GM12878 (cell line): Measurements from ENCODE around the gene HIVEP1. TPM values are rescaled to one million over a fixed set of nuclear protein-coding genes. Genes with fewer than 3 reads are reported as not detected.

Experiments used
- BMI1 ChIP-seq: fragments of 450-650 bp; IDR thresholded peaks from 2 replicates; pipeline ENCODE4 v1.6.1; 2016; ENCODE audit warnings: mild to moderate bottlenecking, moderate library complexity, borderline replicate concordance
- CHD2 ChIP-seq: IDR thresholded peaks from 2 replicates; pipeline ENCODE4 v1.6.1; 2011; ENCODE audit warnings: low read depth, low read length, improper control_type of control experiment, borderline replicate concordance
- EED ChIP-seq: sonication (generic); IDR thresholded peaks from 2 replicates; pipeline ENCODE4 v1.6.1; 2016; ENCODE audit warnings: antibody characterized with exemption, low read depth
- EZH2 ChIP-seq: IDR thresholded peaks from 2 replicates; pipeline ENCODE4 v1.6.1; 2012; ENCODE audit warnings: low read depth, mild to moderate bottlenecking, control low read depth, inconsistent platforms, low read length, borderline replicate concordance; ENCODE audit not compliant: control insufficient read depth
- KDM1A ChIP-seq: fragments of 200-600 bp; sonication (generic); IDR thresholded peaks from 2 replicates; pipeline ENCODE4 v1.6.1; 2016; ENCODE audit warnings: borderline replicate concordance
- LARP7 ChIP-seq: fragments of 450-650 bp; IDR thresholded peaks from 2 replicates; pipeline ENCODE4 v1.6.1; 2017; ENCODE audit warnings: mild to moderate bottlenecking
- NBN ChIP-seq: fragments of 450-650 bp; IDR thresholded peaks from 2 replicates; pipeline ENCODE4 v1.6.1; 2016
- POLR2AphosphoS5 ChIP-seq: IDR thresholded peaks from 2 replicates; pipeline ENCODE4 v1.6.1; 2011; ENCODE audit warnings: mild to moderate bottlenecking, low read length, inconsistent platforms
- SKIL ChIP-seq: fragments of 450-650 bp; IDR thresholded peaks from 2 replicates; pipeline ENCODE4 v1.6.1; 2017; ENCODE audit warnings: mild to moderate bottlenecking, low read depth, inconsistent platforms; ENCODE audit not compliant: poor library complexity, severe bottlenecking
- TAF1 ChIP-seq: IDR thresholded peaks from 2 replicates; pipeline ENCODE4 v1.6.1; 2011; ENCODE audit warnings: mild to moderate bottlenecking, low read depth, low read length, borderline replicate concordance
- ZBED1 ChIP-seq: IDR thresholded peaks from 2 replicates; pipeline ENCODE4 v1.6.1; 2016; ENCODE audit warnings: borderline replicate concordance
- ZBTB40 ChIP-seq: fragments of 450-650 bp; IDR thresholded peaks from 2 replicates; pipeline ENCODE4 v1.6.1; 2016; ENCODE audit warnings: mild to moderate bottlenecking, moderate library complexity, borderline replicate concordance
- ZNF207 ChIP-seq: fragments of 450-650 bp; IDR thresholded peaks from 2 replicates; pipeline ENCODE4 v1.6.1; 2014; ENCODE audit warnings: antibody characterized with exemption, mild to moderate bottlenecking, borderline replicate concordance
- polyA plus RNA-seq, 11 experiments: library from polyadenylated mRNA; depleted of rRNA in 4 of 11; unstranded in 6 of 11; stranded (reverse) in 5 of 11; fragments of >200 nt; fragmentation: Nextera tagmentation in 4 of 11; fragmentation: Illumina TruSeq in 1 of 11; extraction: Ambion mirVana in 4 of 11; extraction: Trizol in 1 of 11; gene quantifications; 1 replicate in 1 of 11; 2 replicates in 10 of 11; pipeline versions ENCODE4 v1.2.1 to v1.2.3, GENCODE V29; 2011 to 2016; ENCODE audit warnings: inconsistent platforms in 2 of 11, missing spikeins in 2 of 11, low read depth in 1 of 11
- total RNA-seq, 4 experiments: library from RNA; depleted of rRNA in 3 of 4; stranded (reverse); fragments of >200 nt in 3 of 4; fragmentation: Illumina TruSeq in 1 of 4; extraction: Trizol in 1 of 4; gene quantifications; 2 replicates each; pipeline versions ENCODE4 v1.2.1 to v1.2.3, GENCODE V29; 2013 to 2021
- TF ChIP-seq, protein P1 (sequence below): fragments of 450-650 bp; IDR thresholded peaks from 2 replicates; pipeline ENCODE4 v1.6.1; 2016; ENCODE audit warnings: mild to moderate bottlenecking
- TF ChIP-seq, protein P2 (sequence below): fragments of 150-350 bp; IDR thresholded peaks from 2 replicates; pipeline ENCODE4 v1.6.1; 2014; ENCODE audit warnings: mild to moderate bottlenecking, low read depth, low read length
- TF ChIP-seq, protein P3 (sequence below): fragments of 450-650 bp; IDR thresholded peaks from 2 replicates; pipeline ENCODE4 v1.6.1; 2017; ENCODE audit warnings: antibody characterized with exemption, mild to moderate bottlenecking, moderate library complexity
- TF ChIP-seq, protein P4 (sequence below): IDR thresholded peaks from 2 replicates; pipeline ENCODE4 v1.6.1; 2011; ENCODE audit warnings: low read depth, mild to moderate bottlenecking, low read length, moderate library complexity, borderline replicate concordance; ENCODE audit errors: extremely low read depth

The HIVEP1 gene
- total and polyA plus RNA-seq, 10 of the 15 experiments (the other 5 are each of a cell fraction or from before 2014, with no cell fraction given): 4.3 to 37.5 (median 21.6) TPM

DNA sequence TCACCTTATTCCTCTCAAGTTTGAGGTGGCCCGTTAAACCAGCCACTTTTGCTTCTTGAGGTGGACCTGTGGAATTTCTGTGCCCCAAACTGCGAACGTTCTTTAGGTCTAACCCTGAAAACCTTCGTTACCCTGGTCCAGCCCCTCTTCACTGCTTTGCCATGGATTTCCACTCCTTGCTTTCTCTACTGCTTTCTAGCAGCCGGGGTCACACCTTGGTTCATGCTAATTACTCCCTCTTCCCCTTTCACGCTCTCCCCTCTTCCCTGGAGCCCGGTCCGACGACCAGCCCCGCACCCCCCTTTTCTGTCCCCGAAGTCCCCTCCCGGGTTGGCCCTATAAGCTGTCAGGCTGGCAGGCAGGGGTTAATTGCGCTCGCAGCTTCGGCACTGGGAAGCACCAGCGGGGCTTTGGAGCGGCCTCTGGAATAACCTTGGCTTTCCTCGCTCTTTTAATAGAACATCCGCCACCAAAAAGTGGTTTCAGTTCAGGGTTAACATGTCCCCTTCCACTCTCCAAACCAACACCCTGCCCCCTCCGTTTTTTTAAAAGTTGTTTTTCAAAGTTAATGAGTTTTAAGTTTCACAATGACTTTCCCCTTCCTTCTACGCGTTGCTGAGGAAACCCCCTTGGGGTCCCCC lies 1.4 kb upstream of the HIVEP1 start (continued):
- TF ChIP-seq, protein P1, sequence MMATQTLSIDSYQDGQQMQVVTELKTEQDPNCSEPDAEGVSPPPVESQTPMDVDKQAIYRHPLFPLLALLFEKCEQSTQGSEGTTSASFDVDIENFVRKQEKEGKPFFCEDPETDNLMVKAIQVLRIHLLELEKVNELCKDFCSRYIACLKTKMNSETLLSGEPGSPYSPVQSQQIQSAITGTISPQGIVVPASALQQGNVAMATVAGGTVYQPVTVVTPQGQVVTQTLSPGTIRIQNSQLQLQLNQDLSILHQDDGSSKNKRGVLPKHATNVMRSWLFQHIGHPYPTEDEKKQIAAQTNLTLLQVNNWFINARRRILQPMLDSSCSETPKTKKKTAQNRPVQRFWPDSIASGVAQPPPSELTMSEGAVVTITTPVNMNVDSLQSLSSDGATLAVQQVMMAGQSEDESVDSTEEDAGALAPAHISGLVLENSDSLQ: peak; percentile 21; the same call in 1 of the 2 replicates
- TF ChIP-seq ZNF207: peak; percentile 51; the same call in 1 of the 2 replicates
- TF ChIP-seq CHD2: peak; percentile 87
- TF ChIP-seq ZBED1: 0 out of 2 replicates have a peak, but pooled peaks have one; percentile 65
- TF ChIP-seq, protein P2, sequence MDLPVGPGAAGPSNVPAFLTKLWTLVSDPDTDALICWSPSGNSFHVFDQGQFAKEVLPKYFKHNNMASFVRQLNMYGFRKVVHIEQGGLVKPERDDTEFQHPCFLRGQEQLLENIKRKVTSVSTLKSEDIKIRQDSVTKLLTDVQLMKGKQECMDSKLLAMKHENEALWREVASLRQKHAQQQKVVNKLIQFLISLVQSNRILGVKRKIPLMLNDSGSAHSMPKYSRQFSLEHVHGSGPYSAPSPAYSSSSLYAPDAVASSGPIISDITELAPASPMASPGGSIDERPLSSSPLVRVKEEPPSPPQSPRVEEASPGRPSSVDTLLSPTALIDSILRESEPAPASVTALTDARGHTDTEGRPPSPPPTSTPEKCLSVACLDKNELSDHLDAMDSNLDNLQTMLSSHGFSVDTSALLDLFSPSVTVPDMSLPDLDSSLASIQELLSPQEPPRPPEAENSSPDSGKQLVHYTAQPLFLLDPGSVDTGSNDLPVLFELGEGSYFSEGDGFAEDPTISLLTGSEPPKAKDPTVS: no peak
- TF ChIP-seq KDM1A: no peak
- peak; percentile 97 for TF ChIP-seq POLR2AphosphoS5
- TF ChIP-seq, protein P3, sequence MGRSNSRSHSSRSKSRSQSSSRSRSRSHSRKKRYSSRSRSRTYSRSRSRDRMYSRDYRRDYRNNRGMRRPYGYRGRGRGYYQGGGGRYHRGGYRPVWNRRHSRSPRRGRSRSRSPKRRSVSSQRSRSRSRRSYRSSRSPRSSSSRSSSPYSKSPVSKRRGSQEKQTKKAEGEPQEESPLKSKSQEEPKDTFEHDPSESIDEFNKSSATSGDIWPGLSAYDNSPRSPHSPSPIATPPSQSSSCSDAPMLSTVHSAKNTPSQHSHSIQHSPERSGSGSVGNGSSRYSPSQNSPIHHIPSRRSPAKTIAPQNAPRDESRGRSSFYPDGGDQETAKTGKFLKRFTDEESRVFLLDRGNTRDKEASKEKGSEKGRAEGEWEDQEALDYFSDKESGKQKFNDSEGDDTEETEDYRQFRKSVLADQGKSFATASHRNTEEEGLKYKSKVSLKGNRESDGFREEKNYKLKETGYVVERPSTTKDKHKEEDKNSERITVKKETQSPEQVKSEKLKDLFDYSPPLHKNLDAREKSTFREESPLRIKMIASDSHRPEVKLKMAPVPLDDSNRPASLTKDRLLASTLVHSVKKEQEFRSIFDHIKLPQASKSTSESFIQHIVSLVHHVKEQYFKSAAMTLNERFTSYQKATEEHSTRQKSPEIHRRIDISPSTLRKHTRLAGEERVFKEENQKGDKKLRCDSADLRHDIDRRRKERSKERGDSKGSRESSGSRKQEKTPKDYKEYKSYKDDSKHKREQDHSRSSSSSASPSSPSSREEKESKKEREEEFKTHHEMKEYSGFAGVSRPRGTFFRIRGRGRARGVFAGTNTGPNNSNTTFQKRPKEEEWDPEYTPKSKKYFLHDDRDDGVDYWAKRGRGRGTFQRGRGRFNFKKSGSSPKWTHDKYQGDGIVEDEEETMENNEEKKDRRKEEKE: no peak
- TF ChIP-seq EZH2: no peak
- TF ChIP-seq LARP7: no peak
- peak; percentile 88 for TF ChIP-seq SKIL
- TF ChIP-seq ZBTB40: no peak; the same call in 1 of the 2 replicates
- peak; percentile 61; the same call in 1 of the 2 replicates for TF ChIP-seq TAF1
- 0 out of 2 replicates have a peak, but pooled peaks have one; percentile 32 for TF ChIP-seq BMI1
- peak; percentile 96 for TF ChIP-seq EED
- TF ChIP-seq, protein P4, sequence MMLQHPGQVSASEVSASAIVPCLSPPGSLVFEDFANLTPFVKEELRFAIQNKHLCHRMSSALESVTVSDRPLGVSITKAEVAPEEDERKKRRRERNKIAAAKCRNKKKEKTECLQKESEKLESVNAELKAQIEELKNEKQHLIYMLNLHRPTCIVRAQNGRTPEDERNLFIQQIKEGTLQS: no peak
- TF ChIP-seq NBN: peak; percentile 95
